HCT116 (cell line): ENCODE results near the gene IPCEF1.

Experiments used
- CEBPB ChIP-seq: IDR thresholded peaks from 2 replicates; pipeline ENCODE4 v1.6.1; 2012; ENCODE audit warnings: low read depth
- EGR1 ChIP-seq: IDR thresholded peaks from 2 replicates; pipeline ENCODE4 v1.6.1; 2012; ENCODE audit warnings: low read depth
- POLR2A ChIP-seq: IDR thresholded peaks from 2 replicates; pipeline ENCODE4 v1.7.0; 2011; ENCODE audit warnings: borderline replicate concordance; ENCODE audit not compliant: insufficient read depth, insufficient read length; ENCODE audit errors: extremely low read depth
- RAD21 ChIP-seq: IDR thresholded peaks from 2 replicates; pipeline ENCODE4 v1.6.1; 2012; ENCODE audit warnings: low read depth, mild to moderate bottlenecking
- TCF7L2 ChIP-seq: IDR thresholded peaks from 2 replicates; pipeline ENCODE4 v1.7.0; 2011; ENCODE audit warnings: borderline replicate concordance, inconsistent platforms; ENCODE audit not compliant: insufficient read depth, insufficient read length; ENCODE audit errors: extremely low read depth
- ZFX ChIP-seq: fragments of 450-650 bp; IDR thresholded peaks from 2 replicates; pipeline ENCODE4 v1.6.1; 2017
- TF ChIP-seq, protein P1 (sequence below), 3 experiments: fragments of 200-600 bp in 1 of 3; sonication (generic) in 1 of 3; IDR thresholded peaks in 2 of 3; conservative IDR thresholded peaks in 1 of 3; 2 replicates each; pipeline ENCODE4 v1.5.1; 2012 to 2017; ENCODE audit warnings: low read depth in 2 of 3, low read length in 2 of 3, antibody characterized with exemption in 1 of 3, borderline replicate concordance in 1 of 3, control low read depth in 1 of 3, mild to moderate bottlenecking in 1 of 3, mixed read lengths in 1 of 3, mixed run types in 1 of 3, moderate library complexity in 1 of 3; ENCODE audit not compliant: insufficient read depth in 1 of 3
- TF ChIP-seq, protein P2 (sequence below): IDR thresholded peaks from 2 replicates; pipeline ENCODE4 v1.6.1; 2012

DNA sequence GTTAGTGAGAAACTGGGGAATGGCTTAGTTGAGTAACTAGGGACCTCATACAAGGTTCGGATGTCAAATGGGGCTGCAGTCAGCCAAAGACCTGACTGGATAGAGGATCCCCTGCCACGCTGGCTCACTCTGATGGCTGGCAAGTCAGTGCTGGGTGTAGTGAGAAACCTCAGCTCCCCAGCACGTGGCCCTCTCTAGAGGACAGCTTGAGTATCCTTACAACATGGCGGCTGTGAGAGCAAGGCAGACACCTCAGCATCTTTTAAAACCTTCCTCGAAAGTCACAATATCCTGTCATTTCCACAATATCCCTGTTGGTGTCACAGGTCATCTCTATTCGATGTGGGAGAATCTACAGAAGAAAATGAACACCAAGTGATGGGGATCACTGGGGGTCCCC lies 26.7 kb upstream of the IPCEF1 start:
- TF ChIP-seq, protein P1, sequence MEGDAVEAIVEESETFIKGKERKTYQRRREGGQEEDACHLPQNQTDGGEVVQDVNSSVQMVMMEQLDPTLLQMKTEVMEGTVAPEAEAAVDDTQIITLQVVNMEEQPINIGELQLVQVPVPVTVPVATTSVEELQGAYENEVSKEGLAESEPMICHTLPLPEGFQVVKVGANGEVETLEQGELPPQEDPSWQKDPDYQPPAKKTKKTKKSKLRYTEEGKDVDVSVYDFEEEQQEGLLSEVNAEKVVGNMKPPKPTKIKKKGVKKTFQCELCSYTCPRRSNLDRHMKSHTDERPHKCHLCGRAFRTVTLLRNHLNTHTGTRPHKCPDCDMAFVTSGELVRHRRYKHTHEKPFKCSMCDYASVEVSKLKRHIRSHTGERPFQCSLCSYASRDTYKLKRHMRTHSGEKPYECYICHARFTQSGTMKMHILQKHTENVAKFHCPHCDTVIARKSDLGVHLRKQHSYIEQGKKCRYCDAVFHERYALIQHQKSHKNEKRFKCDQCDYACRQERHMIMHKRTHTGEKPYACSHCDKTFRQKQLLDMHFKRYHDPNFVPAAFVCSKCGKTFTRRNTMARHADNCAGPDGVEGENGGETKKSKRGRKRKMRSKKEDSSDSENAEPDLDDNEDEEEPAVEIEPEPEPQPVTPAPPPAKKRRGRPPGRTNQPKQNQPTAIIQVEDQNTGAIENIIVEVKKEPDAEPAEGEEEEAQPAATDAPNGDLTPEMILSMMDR (IDR thresholded peaks at IDR 0.05 in 2 of 3, conservative IDR thresholded peaks at IDR 0.05 in 1 of 3; ENCODE audit: borderline replicate concordance in 1 of 3, insufficient read depth in 1 of 3, low read depth in 2 of 3, low read length in 2 of 3), result no peak
- TF ChIP-seq POLR2A (no peak), EGR1 (no peak), RAD21 (no peak), ZFX (no peak), CEBPB (no peak), TCF7L2 (no peak)
- TF ChIP-seq, protein P2, sequence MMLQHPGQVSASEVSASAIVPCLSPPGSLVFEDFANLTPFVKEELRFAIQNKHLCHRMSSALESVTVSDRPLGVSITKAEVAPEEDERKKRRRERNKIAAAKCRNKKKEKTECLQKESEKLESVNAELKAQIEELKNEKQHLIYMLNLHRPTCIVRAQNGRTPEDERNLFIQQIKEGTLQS, result no peak
